ENCODE measurements around the gene DIP2C.
"Not testable (repeated sequence)": the region's sequence is repeated elsewhere in the genome, so short reads cannot be mapped to it uniquely, and the experiment has no call there.

DIP2C gene, protein sequence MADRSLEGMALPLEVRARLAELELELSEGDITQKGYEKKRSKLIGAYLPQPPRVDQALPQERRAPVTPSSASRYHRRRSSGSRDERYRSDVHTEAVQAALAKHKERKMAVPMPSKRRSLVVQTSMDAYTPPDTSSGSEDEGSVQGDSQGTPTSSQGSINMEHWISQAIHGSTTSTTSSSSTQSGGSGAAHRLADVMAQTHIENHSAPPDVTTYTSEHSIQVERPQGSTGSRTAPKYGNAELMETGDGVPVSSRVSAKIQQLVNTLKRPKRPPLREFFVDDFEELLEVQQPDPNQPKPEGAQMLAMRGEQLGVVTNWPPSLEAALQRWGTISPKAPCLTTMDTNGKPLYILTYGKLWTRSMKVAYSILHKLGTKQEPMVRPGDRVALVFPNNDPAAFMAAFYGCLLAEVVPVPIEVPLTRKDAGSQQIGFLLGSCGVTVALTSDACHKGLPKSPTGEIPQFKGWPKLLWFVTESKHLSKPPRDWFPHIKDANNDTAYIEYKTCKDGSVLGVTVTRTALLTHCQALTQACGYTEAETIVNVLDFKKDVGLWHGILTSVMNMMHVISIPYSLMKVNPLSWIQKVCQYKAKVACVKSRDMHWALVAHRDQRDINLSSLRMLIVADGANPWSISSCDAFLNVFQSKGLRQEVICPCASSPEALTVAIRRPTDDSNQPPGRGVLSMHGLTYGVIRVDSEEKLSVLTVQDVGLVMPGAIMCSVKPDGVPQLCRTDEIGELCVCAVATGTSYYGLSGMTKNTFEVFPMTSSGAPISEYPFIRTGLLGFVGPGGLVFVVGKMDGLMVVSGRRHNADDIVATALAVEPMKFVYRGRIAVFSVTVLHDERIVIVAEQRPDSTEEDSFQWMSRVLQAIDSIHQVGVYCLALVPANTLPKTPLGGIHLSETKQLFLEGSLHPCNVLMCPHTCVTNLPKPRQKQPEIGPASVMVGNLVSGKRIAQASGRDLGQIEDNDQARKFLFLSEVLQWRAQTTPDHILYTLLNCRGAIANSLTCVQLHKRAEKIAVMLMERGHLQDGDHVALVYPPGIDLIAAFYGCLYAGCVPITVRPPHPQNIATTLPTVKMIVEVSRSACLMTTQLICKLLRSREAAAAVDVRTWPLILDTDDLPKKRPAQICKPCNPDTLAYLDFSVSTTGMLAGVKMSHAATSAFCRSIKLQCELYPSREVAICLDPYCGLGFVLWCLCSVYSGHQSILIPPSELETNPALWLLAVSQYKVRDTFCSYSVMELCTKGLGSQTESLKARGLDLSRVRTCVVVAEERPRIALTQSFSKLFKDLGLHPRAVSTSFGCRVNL (N-terminal part only)

DNA sequence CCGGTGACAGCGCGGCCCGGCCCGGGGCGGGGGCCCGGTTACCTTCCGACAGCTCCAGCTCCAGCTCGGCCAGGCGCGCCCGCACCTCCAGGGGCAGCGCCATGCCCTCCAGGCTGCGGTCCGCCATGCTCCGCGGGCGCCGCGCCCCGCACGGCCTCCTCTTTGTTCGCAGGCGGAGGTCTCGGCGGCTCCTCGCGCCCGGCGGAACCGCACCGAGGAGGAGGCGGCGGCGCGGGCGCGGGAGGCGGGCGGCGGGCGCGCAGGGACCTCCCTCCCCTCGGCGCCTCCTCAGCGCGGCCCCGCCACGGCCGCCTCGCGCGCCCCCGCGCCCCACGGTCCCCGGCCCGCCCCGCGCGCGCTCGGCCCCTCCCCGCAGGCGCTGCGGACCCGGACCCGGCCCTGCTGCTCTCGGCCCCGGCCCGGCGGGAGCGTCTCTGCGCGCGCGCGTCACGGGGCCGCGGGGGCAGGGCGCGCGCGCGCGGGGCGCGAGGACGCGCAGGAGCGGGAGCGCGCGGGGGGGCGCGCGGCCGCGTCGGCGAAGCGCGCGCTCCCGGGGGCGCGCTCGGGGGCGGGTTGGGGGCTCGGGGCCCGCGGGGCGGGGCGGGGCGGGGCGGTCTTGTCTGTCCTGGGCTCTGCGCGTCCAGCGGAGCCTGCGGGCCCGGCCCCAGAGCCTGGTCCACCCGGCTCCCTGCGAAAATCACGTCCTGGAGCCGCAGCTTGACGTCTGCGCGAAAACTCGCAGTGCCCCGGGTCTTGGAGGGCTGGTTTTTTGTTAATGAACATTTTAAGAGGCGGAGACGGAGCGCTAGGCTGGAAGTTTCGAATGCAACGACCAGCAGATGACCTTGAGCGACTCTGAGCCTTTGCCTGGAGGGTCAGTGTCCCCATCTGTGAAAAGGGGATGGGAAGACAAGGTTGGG lies at the start of gene DIP2C:
DIP2C (minus strand) TSS at position 217 of the 920 bp plus-strand sequence; CDS start at position 127, 90 bp downstream.
- no peak for DNase-seq (ENCODE audit: low read depth in 2 of 2)

DNA sequence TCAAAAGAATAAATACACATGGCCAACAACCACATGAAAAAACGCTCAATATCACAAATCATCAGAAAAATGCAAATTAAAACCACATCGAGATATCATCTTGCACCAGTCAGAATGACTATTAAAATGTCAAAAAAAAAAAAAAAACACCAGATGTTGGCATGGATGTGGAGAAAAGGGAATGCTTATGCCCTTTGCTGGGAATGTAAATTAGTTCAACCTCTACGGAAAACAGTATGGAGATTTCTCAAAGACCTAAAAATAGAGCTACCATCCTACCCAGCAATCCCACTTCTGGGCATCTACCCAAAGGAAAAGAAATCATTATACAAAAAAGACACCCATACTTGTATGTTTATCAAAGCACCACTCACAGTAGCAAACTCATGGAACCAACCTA lies 45.0 kb upstream of the DIP2C start:
- DNase-seq (ENCODE audit: low read depth in 2 of 2), result no peak

DNA sequence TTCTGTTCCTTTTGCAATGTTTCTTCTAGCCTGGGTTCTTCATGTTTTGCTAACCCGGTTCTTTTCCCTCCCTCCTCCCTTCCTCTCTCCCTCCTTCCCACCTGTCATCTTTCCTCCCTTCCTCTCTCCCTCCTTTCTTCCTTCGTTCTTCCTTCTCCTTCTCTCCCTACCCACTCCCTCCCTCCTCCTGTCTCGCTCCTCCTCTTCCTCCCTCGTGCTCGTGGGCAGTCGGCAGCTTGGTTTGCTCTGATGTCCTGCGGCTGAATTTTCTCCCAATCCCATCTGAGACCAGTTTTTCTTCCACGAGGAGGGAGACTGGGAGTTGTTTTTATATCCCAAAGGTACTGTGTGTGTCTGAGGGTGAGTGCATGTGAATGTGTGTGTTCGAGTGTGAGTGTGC lies 43.6 kb upstream of the DIP2C start:
- no peak for DNase-seq (ENCODE audit: low read depth in 2 of 2)

DNA sequence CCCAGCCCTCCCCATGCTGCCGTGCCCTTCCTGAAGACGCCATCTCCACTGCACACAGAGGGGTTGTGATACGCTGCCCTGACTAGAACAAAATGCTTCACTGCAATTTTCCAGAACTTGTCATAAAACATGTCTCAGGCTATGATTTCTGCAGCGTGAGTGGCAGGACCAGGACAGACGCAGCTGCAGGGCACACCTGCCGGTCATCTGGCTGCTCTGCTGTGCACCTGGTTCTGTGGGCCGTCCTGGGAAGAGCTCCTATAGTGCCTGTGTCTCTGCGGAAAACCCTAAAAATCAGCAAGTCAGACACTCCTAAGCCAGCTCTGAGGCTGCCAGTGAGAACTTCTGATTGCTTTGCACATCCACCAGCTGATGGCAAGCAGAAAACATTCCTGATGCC lies 39.7 kb upstream of the DIP2C start:
- DNase-seq (ENCODE audit: low read depth in 2 of 2), result no peak

DNA sequence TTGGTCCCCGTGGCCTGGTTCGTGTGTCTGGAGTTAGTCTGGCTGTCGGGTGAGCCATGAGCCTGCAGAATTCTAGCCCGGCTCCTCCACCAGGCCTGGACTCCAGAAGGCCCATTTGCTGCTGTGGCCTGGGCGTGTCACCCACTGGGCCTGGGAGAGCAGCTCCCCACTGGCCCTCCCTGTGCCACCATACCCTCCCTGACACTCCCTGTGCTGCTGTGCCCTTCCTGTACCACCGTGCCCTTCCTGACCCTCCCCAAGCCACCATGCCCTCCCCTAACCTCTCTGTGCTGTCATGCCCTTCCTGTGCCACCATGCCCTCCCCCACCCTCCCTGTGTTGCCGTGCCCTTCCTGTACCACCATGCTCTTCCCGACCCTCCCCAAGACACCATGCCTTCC lies 39.1 kb upstream of the DIP2C start:
- DNase-seq (ENCODE audit: low read depth in 2 of 2), result no peak

DNA sequence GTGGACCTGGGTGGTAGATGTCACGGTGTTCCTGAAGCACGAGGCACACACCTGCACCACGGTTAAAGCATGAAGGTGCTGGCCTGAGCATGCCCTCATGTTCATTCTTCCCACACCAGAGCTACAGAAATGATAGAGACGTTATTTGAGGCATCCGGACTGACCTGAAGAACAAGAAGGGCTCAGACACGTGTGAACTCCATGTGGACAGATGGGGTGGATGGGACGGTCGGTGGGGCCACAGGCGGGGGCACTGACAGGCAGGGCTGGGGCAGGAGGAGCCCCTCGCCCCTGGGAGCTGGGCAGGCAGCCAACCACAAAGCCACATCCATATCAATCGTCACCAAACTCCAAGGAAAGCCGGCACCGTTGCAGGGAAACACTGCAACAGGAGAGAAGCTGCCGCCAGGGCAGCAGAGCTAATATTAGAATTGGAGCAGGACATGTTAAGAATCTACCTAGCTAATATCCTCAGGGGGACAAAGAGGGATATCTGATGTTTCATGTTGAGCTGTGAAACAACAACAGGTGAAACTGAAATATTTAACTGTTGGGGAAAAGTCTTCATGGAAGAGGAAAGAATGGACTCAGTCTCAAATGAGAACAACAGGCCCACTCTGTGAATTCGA lies 37.8 kb upstream of the DIP2C start:
- DNase-seq (ENCODE audit: low read depth in 2 of 2), result no peak

DNA sequence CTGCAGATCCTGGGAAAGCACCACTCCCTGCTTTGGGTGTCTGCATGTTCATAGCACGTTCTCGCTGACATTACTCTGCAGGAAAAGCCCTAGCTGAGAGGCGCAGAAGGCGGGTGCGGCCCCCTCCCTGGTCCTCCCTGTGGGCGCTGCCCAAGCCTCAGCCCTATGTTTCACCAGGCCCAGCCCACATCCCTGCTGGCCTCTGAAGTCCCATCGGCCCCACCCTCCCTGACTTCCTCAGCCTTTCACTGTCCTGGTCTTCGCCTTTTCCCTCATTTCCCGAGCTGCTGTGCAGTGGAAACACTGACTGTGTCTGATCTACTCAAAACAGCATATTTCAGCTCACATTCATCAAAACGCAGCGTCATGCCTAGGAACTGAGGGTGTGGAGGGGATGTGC lies 36.3 kb upstream of the DIP2C start:
- no peak for DNase-seq (ENCODE audit: low read depth in 2 of 2)

DNA sequence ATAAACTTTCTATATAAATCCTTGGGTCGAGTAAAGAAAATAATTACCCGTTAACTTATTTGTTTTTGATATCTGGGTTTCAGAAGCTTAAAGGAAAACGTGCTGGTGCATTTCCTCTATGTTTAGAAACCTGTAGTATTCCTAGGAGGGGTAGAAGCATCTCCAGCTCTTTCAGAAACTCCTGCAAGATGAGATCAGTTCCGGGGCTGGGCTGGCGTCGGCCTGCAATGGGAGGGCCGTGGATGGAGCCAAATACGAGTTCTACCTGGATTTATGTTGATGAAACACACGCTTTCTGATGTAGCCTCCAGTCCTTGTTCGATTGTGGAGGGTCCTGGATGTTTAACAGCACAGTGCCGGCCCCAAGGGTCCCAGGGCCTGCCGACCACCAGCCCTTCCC lies 35.8 kb upstream of the DIP2C start:
- DNase-seq (ENCODE audit: low read depth in 2 of 2), result no peak

DNA sequence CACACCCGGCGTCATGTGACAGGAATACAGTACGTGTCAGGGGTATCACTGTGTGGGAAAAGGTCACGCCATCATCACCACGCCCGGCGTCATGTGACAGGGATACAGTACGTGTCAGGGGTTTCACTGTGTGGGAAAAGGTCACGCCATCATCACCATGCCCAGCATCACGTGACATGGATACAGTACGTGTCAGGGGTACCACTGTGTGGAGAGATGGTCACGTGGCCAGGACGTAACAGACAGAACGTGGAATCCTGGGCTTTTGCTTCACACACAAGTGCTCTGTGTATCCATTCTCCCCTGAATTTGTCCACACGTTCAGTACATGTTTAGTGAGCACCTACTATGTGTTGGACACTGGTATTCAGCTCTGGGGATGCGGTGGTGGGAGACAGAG lies 34.5 kb upstream of the DIP2C start:
- DNase-seq (ENCODE audit: low read depth in 2 of 2), result no peak

DNA sequence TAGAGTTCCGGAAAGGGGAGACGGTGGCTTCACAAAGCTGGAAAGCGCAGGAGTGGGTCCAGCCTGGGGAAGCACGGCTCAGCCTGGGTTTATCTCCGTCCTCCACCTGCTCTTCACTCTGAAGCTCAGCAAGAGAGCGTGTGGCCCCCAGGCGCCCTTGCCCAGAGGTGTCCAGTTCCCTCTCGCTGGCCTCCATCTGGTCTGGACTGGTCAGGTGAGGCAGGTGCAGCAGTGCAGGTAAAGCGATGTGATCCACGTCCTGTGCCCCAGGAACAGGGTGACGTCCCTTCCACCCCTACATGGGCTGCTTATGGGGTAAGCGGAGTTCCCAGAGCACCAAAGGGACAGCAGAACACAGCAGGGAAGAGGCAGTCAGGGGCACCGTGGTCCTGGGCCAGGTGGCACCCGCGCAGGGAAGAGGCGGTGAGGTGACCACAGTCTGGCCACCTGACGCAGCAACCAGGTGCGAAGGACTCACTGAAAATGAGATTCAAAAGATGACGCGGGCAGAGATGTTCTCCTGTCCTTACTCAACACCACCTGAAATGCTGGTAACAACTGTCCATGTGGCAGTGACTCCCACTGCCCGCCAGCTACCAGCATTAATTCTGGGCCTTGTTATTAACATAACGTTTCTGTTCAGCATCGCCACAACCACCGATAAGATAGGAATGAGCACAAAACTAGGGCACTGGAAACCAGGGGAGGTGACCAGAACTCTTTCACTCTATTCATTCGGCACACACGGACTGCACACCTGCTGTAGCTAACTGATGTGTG lies 33.0 kb upstream of the DIP2C start:
- no peak for DNase-seq (ENCODE audit: low read depth in 2 of 2)

DNA sequence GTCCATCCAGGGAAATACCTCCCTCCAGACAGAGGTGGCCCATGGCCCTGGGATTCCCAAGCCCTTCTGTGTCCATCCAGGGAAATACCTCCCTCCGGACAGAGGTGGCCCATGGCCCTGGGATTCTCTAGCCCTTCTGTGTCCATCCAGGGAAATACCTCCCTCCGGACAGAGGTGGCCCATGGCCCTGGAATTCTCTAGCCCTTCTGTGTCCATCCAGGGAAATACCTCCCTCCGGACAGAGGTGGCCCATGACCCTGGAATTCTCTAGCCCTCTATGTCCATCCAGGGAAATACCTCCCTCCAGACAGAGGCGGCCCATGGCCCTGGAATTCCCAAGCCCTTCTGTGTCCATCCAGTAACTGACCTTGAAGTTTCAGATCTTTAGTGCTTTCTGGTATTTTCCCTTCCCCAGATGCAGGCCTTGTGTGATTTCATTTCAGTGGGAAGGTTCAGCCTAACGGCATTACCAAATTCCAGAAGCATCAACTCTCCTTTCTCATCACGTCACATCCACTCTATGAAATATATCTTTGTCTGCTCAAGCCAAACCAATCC lies 28.8 kb upstream of the DIP2C start:
- DNase-seq (ENCODE audit: low read depth in 2 of 2), result no peak

DNA sequence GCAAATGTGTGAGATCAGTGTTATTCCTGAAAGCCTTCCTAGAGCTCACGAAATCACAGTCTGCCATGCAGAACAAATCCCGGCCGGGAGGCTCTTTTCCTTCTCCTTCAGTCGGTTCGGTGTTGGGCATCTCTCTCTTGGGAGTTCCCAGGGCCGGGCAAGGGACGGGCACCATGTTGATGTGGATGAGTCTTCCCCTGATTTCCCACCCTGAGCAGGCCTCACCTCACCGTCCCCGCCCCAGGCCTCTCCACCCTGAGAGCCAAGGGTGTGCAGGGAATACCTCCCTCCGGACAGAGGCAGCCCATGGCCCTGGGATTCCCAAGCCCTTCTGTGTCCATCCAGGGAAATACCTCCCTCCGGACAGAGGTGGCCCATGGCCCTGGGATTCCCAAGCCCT lies 28.0 kb upstream of the DIP2C start:
- no peak for DNase-seq (ENCODE audit: low read depth in 2 of 2)

DNA sequence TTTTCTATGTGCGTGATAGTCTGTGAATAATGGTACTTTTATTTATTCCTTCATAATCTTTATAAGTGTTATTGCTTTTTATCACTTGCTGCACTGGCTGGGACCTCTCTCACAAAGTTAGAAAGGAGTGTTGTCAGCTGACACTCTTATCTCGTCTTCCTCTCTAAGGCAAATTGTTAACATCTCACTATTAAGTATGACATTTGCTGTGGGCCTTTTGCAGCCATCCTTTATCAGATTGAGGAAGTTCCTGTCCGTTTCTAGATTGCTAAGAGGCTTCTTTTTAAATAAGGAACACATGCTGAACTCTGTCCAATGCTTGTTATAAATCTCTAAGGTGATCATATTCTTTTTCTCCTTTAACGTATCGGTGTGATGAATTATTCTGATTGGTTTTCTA lies 27.4 kb upstream of the DIP2C start:
- DNase-seq (ENCODE audit: low read depth in 2 of 2), result no peak

DNA sequence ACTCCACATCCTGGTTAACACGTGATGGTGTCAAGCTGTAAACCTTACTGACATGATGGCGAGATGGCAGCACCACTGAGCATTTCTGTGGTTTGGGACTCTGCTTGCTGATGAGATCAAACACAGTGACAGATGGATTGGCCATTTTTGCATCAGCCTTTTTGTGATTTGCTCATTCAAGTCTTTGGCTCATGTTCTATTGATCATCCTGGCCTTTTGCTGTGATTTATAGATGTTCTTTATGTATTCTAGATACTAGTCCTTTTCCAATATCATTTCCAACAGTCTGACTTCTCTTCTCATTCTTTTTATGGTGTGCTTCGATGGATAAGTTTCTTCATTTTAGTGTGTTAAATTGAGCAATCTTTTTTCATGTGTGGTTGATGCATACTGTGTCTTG lies 24.7 kb upstream of the DIP2C start:
- no peak for DNase-seq (ENCODE audit: low read depth in 2 of 2)

DNA sequence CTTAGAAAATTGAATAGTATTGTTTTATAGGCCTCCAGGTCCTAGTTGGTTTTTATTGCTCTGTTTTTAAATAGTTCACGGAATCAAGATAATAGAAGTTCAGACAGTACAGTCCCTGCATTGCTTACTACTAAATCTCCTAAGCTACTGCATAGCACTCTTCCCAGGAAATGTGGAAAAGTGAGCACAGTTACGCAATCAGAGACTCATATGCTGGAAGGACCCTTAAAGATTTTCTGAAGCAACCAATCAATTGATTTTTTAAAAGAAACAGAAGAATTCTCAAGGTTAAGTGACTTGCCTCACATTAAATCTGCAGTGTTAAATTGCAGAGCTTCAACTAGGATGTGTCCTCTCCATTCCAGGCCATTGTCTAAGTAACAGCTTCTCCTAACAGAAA lies 23.1 kb upstream of the DIP2C start:
- DNase-seq (ENCODE audit: low read depth in 2 of 2), result no peak

DNA sequence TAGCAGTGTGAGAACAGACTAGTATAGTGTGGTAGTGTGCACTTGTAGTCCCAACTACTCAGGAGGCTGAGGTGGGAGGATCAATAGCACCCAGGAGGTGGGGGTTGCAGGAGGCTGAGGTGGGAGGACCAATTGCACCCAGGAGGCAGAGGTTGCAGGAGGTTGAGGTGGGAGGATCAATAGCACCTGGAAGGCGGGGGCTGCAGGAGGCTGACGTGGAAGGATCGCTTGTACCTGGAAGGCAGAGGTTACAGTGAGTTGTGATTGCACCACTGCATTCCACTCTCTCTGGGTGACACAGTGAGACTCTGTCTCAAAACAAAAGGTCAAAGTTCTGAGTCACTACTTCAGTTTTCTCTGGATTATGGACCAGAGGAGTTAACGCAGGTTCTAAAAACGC lies 22.6 kb upstream of the DIP2C start:
- DNase-seq (ENCODE audit: low read depth in 2 of 2), result no peak

DNA sequence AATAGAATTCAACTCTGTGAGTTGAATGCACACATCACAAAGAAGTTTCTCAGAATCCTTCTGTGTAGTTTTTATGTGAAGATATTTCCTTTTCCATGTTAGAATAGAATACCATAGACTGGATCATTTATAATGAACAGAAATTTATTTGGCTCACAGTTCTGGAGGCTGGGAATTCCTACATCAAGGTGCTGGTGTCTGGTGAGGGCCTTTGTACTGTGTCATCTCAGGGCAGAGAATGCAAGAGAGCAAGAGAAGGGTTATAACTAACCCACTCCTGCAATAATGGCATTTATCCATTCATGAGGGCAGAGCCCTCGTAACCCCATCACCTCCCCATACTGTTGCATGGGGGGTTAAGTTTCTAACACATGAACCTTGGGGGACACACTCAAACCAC lies 18.4 kb upstream of the DIP2C start:
- no peak for DNase-seq (ENCODE audit: low read depth in 2 of 2)

DNA sequence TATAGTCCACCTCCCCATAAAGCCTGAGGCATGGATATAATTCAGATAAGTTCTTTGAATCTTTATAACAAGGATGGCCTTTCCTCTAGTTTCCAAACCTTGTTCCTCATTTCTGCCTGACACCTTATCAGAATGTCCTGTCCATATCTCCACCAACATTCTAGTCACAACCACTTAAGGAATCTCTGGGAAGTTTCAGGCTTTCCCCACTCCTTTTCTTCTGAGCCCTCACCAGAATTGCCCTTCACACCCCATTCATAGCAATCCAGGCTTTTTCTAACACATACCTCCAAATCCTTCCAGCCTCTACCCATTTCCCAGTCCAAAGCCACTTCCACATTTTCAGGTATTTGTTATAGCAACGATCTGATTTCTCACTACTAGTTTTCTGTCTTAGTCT lies 18.0 kb upstream of the DIP2C start:
- DNase-seq (ENCODE audit: low read depth in 2 of 2), result no peak

DNA sequence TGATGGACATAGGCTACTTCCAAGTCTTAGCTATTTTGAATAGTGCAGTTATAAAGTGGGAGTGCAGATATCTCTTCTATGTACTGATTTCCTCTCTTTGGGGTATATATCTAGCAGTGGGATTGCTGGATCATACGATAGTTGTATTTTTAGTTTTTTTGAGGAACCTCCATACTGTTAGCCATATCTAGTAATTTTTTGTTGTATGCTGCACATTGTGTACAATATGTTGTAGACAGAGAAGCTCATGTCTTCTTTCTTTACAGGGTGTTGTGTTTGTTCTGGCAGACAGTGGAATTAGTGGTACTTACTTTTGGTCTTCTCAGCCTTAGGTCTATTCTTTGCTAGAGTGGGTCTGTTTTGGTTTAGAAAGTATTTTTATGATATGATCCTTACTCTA lies 13.7 kb upstream of the DIP2C start:
- DNase-seq (ENCODE audit: low read depth in 2 of 2), result no peak

DNA sequence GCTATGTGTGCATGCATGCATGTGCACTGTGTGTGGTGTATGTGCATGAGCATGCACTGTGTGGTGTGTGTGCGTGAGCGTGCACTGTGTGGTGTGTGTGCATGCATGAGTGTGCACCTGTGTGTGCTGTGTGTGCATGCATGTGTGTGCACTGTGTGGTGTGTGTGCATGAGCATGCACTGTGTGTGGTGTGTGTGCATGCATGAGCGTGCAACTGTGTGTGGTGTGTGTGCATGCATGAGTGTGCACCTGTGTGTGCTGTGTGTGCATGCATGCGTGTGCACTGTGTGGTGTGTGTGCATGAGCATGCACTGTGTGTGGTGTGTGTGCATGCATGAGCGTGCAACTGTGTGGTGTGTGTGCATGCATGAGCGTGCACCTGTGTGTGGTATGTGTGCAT lies 10.7 kb upstream of the DIP2C start:
- DNase-seq (ENCODE audit: low read depth in 2 of 2), result not testable (repeated sequence)
